GM11168 (cell line): ENCODE measurements around the gene DYNLT2B.
"Not testable (repeated sequence)": the region's sequence is repeated elsewhere in the genome, so short reads cannot be mapped to it uniquely, and the experiment has no call there.

Experiments used
- in situ Hi-C: fragments of 300-500 bp; cut with MboI; formaldehyde crosslinking; loops from one replicate; pipeline ENCODE4 v1.12.0; 2022; ENCODE audit warnings: low sequenced_read_pairs; ENCODE audit not compliant: unreplicated experiment

DYNLT2B gene

GRCh38 chr3:196327405-196327804, 9.4 kb upstream of the DYNLT2B start:
- in situ Hi-C loops = no loop called here

GRCh38 chr3:196326936-196327335, 8.9 kb upstream of the DYNLT2B start:
- in situ Hi-C loops = no loop called here

GRCh38 chr3:196323691-196324090, 5.7 kb upstream of the DYNLT2B start:
- in situ Hi-C loops = no loop called here

- in situ Hi-C loops = no loop called here
Measured at GRCh38 chr3:196323016-196323415, 5.0 kb upstream of the DYNLT2B start.

- in situ Hi-C loops = no loop called here
Measured at GRCh38 chr3:196321162-196321561, 3.1 kb upstream of the DYNLT2B start.

- in situ Hi-C loops = no loop called here
Measured at GRCh38 chr3:196320137-196320536, 2.1 kb upstream of the DYNLT2B start.

GRCh38 chr3:196316799-196317686, 997 bp downstream of the DYNLT2B start:
- in situ Hi-C loops = not testable (repeated sequence)

- in situ Hi-C loops = no loop called here
Measured at GRCh38 chr3:196315821-196316220, 2.2 kb downstream of the DYNLT2B start.

- in situ Hi-C loops = no loop called here
Measured at GRCh38 chr3:196314597-196314996, 3.4 kb downstream of the DYNLT2B start.

- in situ Hi-C loops = not testable (repeated sequence)
Measured at GRCh38 chr3:196314086-196314485, 4.0 kb downstream of the DYNLT2B start.

GRCh38 chr3:196302960-196303359, 15.1 kb downstream of the DYNLT2B start:
- in situ Hi-C loops = not testable (repeated sequence)

GRCh38 chr3:196302551-196302950, 15.5 kb downstream of the DYNLT2B start:
- in situ Hi-C loops = not testable (repeated sequence)

GRCh38 chr3:196298521-196298920, 19.5 kb downstream of the DYNLT2B start:
- in situ Hi-C loops = no loop called here

GRCh38 chr3:196292286-196292923, 25.6 kb downstream of the DYNLT2B start:
- in situ Hi-C loops = no loop called here

GRCh38 chr3:196288141-196288460, 29.9 kb downstream of the DYNLT2B start:
- in situ Hi-C loops = no loop called here

- in situ Hi-C loops = no loop called here
Measured at GRCh38 chr3:196287440-196288140, 30.4 kb downstream of the DYNLT2B start, which contains the start of gene PCYT1A. Gene PCYT1A, minus strand, starts transcription at chr3:196287726. Its CDS starts 17,195 bp downstream, at chr3:196270531.

GRCh38 chr3:196287090-196287439, 31.0 kb downstream of the DYNLT2B start:
- in situ Hi-C loops = no loop called here

- in situ Hi-C loops = no loop called here
Measured at GRCh38 chr3:196284396-196284795, 33.6 kb downstream of the DYNLT2B start.

GRCh38 chr3:196281962-196282361, 36.1 kb downstream of the DYNLT2B start:
- in situ Hi-C loops = no loop called here

GRCh38 chr3:196280689-196281440, 37.2 kb downstream of the DYNLT2B start:
- in situ Hi-C loops = no loop called here
